GM19397 (cell line): ENCODE measurements around the gene TOP3A.
A peak's percentile ranks its signal among the peaks of the same experiment; 100 is the strongest.
"Not testable (repeated sequence)": the region's sequence is repeated elsewhere in the genome, so short reads cannot be mapped to it uniquely, and the experiment has no call there.

Experiments used
- ATAC-seq: cut with Tn5 transposase; IDR thresholded peaks from one replicate; pipeline ENCODE4 v1.9.1; 2021; ENCODE audit warnings: mild to moderate bottlenecking, moderate library complexity; ENCODE audit not compliant: unreplicated experiment

Gene TOP3A

DNA sequence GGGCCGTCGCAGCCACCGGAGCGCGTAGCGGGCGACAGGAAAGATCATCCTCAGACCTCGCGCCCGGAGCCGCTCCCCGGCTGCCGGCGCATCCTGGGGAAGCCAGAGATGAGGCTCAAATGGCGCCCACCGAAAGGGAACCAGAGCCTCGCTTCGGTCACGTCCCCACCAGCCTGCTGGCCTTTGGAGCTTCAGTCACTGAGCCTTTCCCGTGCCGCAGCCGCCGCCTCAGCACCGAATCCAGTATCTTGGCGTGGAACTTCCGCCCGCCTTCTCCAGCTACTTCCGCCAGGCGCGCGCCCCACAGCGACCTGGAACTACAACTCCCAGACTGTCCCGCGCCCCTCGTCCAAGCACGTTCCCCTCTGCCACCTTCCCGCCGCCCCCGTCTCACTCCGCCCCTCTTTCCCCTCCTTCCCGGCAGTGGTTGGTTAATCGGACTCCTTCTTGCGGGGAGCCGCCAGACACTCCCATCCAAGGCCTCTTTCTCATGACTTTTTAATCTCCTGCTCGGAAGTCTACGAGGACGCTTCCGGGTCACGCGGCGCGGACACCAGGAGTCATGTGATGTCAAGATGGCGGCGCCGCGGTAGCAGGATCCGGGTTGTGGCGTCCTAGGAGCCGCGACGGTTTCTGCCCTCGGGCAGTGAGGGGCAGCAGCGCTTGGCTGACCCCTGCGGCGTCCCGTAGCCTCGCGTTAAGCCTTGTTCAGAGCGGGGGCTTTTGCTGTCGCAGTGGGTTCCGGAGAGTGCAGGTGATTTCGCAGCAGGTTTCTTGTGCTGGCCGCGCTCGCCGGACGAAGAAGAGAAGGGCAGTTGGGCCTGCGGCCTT lies at the start of gene TOP3A, which contains the start of gene SMCR8:
TSS of gene TOP3A (minus strand) at position 264 of the 831 bp plus-strand sequence. CDS start at position 48, 216 bp downstream.
TSS of gene SMCR8 (plus strand) at position 563 of the 831 bp plus-strand sequence. CDS start 497 bp downstream, outside the sequence.
- ATAC-seq: peak; percentile 82

DNA sequence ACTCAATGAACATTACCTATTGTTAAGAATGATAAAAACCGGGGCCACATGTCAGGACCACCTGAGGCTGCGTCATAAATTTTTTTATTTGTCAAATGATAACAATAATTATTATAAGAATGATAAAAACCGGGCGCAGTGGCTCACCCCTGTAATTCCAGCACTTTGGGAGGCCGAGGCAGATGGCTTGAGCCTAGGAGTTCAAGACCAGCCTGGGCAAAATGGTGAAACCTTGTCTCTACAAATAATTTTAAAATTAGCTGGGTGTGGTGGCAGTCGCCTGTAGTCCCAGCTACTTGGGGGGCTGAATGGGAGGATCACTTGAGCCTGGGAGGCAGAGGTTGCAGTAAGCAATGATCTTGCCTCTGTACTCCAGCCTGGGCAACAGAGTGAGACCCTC lies 49.4 kb upstream of the TOP3A start:
- no peak for ATAC-seq

DNA sequence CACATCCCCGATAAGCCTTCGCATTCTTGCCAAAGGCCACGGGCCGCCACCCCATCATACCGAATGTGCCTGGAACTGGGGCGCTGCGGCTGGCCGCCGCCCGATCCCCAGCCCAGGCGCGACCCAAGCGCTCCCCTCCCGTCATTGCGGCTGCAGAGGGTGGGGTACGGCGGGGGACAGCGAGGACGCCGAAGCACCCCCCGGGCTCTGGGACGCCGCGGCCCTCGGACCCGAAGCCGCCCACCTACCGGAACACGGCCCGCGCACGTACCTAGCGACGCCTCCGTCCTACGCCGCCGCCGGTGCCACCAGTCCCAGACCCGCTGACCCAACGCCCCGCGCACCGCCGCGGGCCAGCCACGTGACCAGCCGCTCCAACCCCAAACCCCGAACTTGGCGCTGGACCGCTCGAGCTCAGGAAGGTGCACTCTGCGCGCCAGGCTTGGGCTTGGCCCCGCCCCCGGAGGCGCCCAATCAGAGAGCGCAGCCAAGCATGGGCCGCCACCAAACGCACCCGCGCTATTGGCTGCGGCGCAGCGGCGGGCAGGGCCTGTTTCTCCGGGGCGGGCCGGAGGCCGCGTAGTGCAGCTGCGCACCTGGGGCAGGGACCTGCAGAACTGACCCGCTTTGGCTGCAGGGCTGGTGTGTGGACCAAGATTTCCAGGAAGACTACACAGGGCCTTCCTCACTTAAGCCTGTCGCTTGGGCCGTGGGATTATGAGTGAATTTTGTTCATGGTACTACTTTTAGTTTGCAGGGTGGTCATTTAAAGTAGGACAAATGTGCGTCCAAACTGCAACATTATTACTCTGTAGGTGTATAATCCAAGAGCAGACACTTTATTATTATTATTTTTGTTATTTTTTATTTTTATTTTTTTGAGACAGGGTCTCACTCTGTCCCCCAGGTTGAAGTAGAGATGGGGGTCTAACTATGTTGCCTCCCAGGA lies 48.6 kb upstream of the TOP3A start, which contains the start of gene SHMT1:
TSS of gene SHMT1 (minus strand) at position 450 of the 949 bp plus-strand sequence. CDS start 7,569 bp downstream, outside the sequence.
- ATAC-seq: peak; percentile 98

GRCh38 chr17:18362698-18363100 lies 47.9 kb upstream of the TOP3A start:
- ATAC-seq: no peak

DNA sequence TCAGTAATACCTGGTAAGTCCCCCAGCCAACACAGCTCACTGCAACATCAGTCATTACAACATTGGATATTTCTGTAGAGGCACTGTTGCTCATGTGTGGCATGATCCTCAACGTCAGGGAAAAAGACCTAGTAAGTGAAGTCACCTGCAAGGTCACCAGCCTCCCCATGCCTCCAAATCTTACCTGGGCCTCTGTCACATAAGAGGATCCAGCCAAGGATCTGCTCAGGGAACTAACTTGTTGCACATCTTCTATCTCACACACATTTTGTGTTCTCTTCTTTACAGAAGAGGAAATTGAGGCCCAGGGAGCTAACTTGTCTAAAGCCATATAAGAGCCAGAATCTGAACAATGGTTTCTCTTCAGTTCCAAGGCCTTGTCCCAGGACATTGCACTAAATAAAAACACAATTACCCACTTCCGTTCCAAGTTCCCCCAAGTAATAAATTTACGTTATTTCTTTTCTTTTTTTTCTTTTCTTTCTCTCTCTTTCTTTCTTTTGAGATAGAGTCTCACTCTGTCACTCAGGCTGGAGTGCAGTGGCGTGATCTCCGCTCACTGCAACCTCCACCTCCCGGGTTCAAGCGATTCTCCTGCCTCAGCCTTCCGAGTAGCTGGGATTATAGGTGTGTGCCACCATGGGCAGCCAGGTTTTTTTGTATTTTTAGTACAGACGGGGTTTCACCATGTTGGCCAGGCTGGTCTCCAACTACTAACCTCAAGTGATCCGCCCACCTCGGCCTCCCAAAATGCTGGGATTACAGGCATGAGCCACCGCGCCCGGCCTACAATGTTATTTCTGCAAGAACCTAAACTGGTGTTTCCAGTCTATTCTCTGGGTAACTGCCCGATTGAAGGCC lies 47.3 kb upstream of the TOP3A start:
- ATAC-seq: no peak

GRCh38 chr17:18360518-18360917 lies 45.7 kb upstream of the TOP3A start:
- ATAC-seq: no peak

DNA sequence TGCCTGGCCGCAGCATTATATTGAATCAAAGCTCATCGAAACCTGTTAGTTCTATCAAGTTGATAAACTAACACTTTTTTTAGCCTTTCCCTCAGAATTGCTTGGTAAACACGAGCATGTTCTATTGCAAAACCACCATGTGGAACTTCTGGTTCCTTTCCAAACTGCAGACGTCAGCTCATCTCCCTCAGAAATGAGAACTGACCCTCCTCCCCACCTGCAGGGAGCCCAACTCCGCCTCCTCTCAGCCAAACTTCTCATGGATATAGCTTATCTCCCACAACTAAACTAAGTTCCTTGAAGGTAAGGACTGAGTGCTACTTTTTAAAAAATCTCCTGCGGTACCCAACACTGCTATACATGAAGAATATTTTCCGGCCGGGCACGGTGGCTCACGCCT lies 41.8 kb upstream of the TOP3A start:
- ATAC-seq: no peak

- ATAC-seq: no peak
These were observed 38.7 kb upstream of the TOP3A start for GRCh38 chr17:18353541-18353940.

DNA sequence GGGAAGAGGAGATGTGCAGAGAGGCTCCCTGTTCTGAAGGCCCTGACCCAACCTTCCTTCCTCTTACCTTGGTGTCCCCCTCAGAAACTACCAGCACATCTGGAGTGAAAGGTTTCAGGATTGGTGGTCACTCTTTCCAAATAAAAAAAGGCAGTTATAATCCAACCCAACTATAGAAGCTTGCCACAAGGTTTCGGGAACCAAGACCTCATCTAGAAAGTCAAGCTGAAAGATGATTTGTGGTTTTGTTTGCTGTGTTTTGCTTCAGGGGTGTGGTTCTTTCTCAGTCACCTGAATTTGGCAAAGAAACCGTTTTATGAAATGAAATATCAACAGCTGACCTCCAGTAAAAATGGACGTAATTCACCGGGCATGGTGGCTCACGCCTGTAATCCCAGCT lies 29.2 kb upstream of the TOP3A start:
- no peak for ATAC-seq

DNA sequence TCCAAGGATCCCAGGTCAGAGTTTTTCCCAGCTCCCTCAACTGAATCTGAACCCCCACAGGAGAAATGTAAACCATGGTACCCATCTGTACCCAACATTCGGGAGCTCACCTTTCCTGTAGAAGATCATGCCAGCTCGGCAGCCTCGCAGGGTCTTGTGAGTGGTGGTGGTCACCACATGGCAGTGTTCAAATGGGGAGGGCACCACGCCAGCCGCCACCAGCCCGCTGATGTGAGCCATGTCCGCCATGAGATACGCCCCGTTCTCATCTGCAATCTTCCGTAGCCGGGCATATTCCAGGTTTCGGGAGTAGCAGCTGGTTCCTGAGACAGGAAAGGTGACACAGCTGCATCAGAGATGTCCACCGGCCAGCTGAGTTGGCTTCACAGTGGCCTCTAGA lies 25.1 kb upstream of the TOP3A start:
- no peak for ATAC-seq

DNA sequence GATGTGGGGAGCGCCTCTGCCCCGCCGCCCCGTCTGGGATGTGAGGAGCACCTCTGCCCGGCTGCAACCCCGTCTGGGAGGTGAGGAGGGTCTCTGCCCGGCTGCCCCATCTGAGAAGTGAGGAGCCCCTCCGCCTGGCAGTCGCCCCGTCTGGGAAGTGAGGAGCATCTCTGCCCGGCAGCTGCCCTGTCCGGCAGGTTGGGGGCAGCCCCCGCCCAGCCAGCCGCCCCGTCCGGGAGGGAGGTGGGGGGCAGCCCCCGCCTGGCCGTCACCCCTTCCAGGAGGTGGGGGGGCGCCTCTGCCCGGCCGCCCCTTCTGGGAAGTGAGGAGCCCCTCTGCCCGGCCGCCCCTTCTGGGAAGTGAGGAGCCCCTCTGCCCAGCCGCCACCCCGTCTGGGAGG lies 23.4 kb upstream of the TOP3A start:
- not testable (repeated sequence) for ATAC-seq

DNA sequence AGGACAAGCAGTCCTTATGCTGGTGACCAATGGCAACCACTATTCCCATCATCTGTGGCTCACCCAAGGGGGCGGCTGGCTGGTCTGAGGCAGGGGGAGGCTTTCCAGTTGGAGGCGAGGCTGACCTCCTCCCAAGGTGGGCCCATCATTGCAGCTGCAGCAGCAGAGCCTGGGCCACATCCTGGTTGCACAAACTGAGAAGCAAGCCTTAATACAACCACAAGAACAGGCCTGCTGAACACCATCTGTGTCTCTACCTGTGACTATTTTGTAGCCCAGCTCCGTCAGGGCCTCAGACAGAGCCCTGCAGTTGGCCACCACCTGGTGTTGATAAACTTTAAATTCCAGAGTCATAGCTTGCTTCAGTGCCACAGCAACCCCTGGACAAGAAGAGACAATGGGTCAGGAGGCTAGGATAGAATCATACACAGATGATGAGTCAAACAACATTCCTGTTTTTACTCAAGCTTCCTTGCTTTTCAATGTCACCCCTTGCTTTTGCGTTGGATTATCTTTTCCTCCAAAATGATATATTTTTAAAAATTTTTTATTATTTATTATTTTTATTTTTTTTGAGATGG lies 18.2 kb upstream of the TOP3A start:
- ATAC-seq: no peak

DNA sequence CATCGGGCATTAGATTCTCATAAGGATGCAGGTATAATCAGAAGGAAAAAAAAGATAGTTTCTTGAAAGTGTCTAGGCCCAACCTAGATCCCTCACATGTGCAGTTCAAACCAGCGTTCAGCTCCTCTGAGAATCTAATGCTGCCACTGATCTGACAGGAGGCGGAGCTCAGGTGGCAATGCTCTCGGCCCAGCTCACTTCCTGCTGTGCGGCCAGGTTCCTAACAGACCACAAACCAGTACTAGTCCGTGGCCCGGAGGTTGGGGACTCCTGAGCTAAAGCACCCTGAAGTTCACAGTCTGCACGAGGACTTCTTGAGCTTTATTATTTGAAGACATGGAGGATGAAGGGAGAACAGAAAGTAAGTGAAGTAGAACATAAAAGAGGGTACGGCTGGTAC lies 17.1 kb upstream of the TOP3A start:
- ATAC-seq: no peak

DNA sequence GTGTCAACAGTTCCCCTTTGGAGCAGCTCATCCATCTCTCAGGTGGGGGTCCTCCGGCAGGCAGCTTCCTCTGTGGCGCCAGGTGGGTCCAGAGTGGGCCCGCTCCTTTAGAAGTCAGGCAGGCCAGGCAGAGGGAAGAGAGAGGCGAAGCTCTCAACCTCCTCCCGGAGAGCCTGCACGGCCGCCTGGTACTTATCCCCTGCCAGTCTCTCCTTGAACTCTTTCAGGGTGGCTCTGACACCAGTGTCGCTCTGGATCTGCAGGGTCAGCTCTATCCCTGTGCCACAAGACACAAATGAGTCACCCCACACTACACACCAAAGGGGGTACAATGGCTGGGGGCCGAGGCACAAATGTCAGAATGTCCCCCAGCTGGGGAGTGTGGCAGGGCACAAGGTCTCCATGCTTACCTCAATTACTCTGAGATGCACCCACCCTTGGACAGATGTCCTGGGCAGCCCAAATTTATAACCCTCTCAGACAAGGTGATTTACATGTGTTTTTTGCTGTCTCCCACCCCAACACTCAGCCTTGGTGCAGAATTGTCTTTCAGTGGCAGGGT lies 13.9 kb upstream of the TOP3A start:
- no peak for ATAC-seq

- ATAC-seq: no peak
These were observed 12.8 kb upstream of the TOP3A start for GRCh38 chr17:18327556-18327955.

- ATAC-seq: no peak
These were observed 12.3 kb upstream of the TOP3A start for GRCh38 chr17:18327093-18327492.

DNA sequence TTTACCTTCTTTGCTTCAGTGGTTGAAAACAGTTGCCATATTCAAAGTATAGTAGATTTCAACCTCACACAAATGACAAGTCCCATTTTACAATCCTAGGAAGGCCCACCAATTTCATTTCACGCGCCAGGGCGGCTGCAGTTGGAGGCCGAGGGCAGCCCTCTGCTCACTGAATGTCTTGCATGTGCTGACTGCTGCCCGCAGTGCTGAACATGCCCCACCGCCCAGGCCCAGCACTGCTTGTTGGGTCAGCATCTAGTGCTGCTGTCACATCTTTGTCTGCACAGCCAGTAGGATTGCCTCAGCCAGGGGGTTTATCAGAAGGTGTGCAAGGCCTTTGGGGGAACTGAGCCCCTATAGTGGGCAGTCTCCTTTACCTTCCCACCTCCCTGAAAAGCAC lies 11.8 kb upstream of the TOP3A start:
- ATAC-seq: no peak

DNA sequence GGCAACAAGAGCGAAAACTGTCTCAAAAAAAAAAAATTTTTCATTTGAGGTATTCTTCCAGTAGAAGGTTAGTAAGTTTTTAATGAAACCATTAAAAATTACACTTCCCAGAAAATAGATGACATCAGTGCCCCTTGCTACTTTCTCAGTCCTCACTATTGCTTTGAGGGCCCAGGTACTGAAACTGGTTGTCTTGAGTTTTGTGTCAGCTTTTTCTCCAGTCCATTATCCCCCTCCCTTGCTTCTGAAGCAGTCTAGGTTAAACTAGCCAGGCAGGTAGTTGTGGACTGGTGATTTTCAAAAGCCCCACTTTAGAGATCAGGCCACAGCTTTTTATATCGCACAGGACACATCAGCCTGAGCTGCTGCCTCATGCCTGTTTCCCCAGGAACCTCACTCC lies 11.2 kb upstream of the TOP3A start:
- no peak for ATAC-seq

DNA sequence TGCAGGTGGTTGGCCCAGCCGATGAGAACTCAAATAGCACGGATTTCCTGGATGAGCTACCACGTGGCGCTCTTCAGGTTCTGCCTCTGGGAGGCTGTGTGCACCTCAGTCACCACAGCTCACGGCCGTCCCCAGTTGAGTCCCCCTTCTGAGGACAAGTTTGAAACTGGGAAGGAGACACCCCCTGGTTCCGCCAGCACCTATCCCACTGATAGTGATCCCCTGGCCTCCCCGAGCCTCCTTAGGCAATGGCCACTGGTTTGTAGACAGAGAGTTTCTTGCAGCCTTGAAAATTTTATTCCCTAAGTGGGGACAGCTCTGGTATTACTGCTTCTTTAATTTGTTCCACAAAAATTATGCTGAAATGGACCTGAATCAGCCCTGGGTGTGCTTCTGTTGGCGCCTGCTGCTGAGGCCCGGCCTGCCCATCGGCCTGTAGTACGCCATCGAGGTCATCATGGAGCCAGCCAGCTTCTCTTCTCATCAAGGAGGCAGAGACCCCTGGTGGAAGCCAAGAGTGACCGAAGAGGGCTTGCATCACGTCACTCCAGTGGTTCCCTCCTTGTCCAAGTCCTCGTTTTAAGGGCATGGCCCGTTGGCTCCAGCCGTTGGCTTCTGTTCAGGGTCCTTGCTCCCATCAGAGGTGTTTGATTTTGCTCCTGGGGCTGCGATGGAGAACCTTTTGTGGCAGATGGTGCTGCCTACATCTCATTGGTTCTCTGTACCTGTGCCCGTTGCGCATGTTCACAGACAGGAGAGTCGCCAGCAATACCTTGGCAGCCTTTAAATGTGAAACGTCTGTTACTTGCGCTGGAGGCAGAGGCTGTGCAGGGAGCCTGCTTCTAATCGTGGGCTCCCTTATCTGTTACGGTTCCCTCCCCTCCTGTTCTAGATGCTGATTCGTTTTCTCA lies 9.6 kb upstream of the TOP3A start:
- no peak for ATAC-seq
